Neural progenitor cell (in vitro differentiated cells): ENCODE data around the gene TBC1D24.

Source experiments
- CTCF ChIP-seq: fragments of 200-600 bp; sonication (generic); IDR thresholded peaks from 2 replicates; pipeline ENCODE4 v1.5.1; 2017; ENCODE audit warnings: antibody characterized with exemption, mild to moderate bottlenecking
- EZH2 ChIP-seq: fragments of 200-600 bp; sonication (generic); IDR thresholded peaks from 2 replicates; pipeline ENCODE4 v1.6.1; 2017; ENCODE audit warnings: antibody characterized with exemption, mild to moderate bottlenecking, moderate library complexity
- EZH2phosphoT487 ChIP-seq: fragments of 200-600 bp; sonication (generic); IDR thresholded peaks from 2 replicates; pipeline ENCODE4 v1.6.1; 2017; ENCODE audit warnings: antibody characterized with exemption

- TF ChIP-seq EZH2 (no peak), CTCF (no peak), EZH2phosphoT487 (no peak)
Measured at GRCh38 chr16:2487903-2488531, 13.1 kb downstream of the TBC1D24 start.
